Cardiac septum (tissue), 1 donor: ENCODE measurements around the gene S100A3. TPM values are rescaled to one million over a fixed set of nuclear protein-coding genes. Genes with fewer than 3 reads are reported as not detected.
A peak's percentile ranks its signal among the peaks of the same experiment; 100 is the strongest.
"Not testable (repeated sequence)": the region's sequence is repeated elsewhere in the genome, so short reads cannot be mapped to it uniquely, and the experiment has no call there.

Source experiments
- DNase-seq: peaks from one replicate; pipeline ENCODE4 v3.0.0-alpha.2; 2020; ENCODE audit warnings: low spot score
- intact Hi-C: fragments of 100-400 bp; cut with DNase I; formaldehyde crosslinking; loops from one replicate; pipeline ENCODE4 v1.14.0; 2022
- total RNA-seq: library from RNA; stranded (reverse); fragmentation: NEBNext Ultra II Directional; extraction: Animal tissue kit (Norgen Biotek cat#: 25700); gene quantifications from one replicate; pipeline ENCODE4 v1.2.1, GENCODE V29; 2021
- donor health status: DM: no; HTN: no; CAD: no.

S100A3 gene
- total RNA-seq, 1 donor from 2014 or later, result 1.3 TPM

- intact Hi-C loops, result no loop called here
Measured at GRCh38 chr1:153520818-153521476, 28.1 kb downstream of the S100A3 start.

GRCh38 chr1:153520137-153520691 is 28.8 kb downstream of the S100A3 start:
- DNase-seq, intact Hi-C loops: not testable (repeated sequence)

More at GRCh38 chr1:153520818-153521476, 28.1 kb downstream of the S100A3 start:
- DNase-seq, result no peak

- DNase-seq, result no peak
- intact Hi-C loops, result no loop called here
Measured at GRCh38 chr1:153519242-153519641, 29.8 kb downstream of the S100A3 start.

GRCh38 chr1:153515504-153516394 is 33.3 kb downstream of the S100A3 start:
- intact Hi-C loops, result no loop called here
- peak; percentile 84 for DNase-seq

GRCh38 chr1:153513666-153514065 is 35.4 kb downstream of the S100A3 start:
- intact Hi-C loops, result loop anchor here (5.0 kb wide), 1 partner anchor 104 kb away; the partner anchor contains the start of gene S100A14
- DNase-seq, result no peak

- DNase-seq, result no peak
Measured at GRCh38 chr1:153513023-153513422, 36.0 kb downstream of the S100A3 start.

GRCh38 chr1:153510984-153511410 is 38.1 kb downstream of the S100A3 start:
- intact Hi-C loops, result loop anchor here (1.0 to 5.0 kb wide), 3 partner anchors 22 to 106 kb away; partner anchors contain the start of gene S100A14
- peak; percentile 91 for DNase-seq

More at GRCh38 chr1:153513023-153513422, 36.0 kb downstream of the S100A3 start:
- intact Hi-C loops, result loop anchor here (5.0 kb wide), 1 partner anchor 104 kb away; the partner anchor contains the start of gene S100A14

- intact Hi-C loops, result loop anchor here (5.0 kb wide), 3 partner anchors 107 to 162 kb away; partner anchors contain the start of genes CHTOP, ILF2 and S100A14
- DNase-seq, result peak; percentile 80
Measured at GRCh38 chr1:153509729-153510354, 39.2 kb downstream of the S100A3 start.

GRCh38 chr1:153509036-153509435 is 40.0 kb downstream of the S100A3 start:
- DNase-seq, result no peak
- intact Hi-C loops, result loop anchor here (5.0 kb wide), 2 partner anchors 123 to 163 kb away; partner anchors contain the start of genes CHTOP and ILF2

- DNase-seq, result no peak
- intact Hi-C loops, result loop anchor here (1.0 to 5.0 kb wide), 3 partner anchors 58 to 164 kb away; partner anchors contain the start of genes CHTOP and ILF2
Measured at GRCh38 chr1:153507926-153508583, 41.0 kb downstream of the S100A3 start.

- DNase-seq, result peak; percentile 89
- intact Hi-C loops, result loop anchor here (1.0 to 5.0 kb wide), 3 partner anchors 59 to 165 kb away; partner anchors contain the start of genes CHTOP and ILF2
Measured at GRCh38 chr1:153506831-153507413, 42.1 kb downstream of the S100A3 start.

GRCh38 chr1:153506386-153506785 is 42.7 kb downstream of the S100A3 start:
- intact Hi-C loops, result loop anchor here (5.0 kb wide), 2 partner anchors 126 to 166 kb away; partner anchors contain the start of genes CHTOP and ILF2
- DNase-seq, result no peak

GRCh38 chr1:153505576-153505975 is 43.5 kb downstream of the S100A3 start:
- intact Hi-C loops, result loop anchor here (5.0 kb wide), 2 partner anchors 127 to 167 kb away; partner anchors contain the start of genes CHTOP and ILF2
- no peak for DNase-seq

- intact Hi-C loops, result no loop called here
- DNase-seq, result no peak
Measured at GRCh38 chr1:153503766-153504165, 45.3 kb downstream of the S100A3 start.

GRCh38 chr1:153498746-153499145 is 50.3 kb downstream of the S100A3 start:
- DNase-seq, result no peak
- intact Hi-C loops, result loop anchor here (5.0 kb wide), 1 partner anchor 101 kb away; no protein-coding TSS in a partner anchor
